Measurements from ENCODE around the gene TAF8.

GRCh38 chr6:42101186-42101657 lies 50.9 kb downstream of the TAF8 start:
- TF ChIP-seq, protein P1, sequence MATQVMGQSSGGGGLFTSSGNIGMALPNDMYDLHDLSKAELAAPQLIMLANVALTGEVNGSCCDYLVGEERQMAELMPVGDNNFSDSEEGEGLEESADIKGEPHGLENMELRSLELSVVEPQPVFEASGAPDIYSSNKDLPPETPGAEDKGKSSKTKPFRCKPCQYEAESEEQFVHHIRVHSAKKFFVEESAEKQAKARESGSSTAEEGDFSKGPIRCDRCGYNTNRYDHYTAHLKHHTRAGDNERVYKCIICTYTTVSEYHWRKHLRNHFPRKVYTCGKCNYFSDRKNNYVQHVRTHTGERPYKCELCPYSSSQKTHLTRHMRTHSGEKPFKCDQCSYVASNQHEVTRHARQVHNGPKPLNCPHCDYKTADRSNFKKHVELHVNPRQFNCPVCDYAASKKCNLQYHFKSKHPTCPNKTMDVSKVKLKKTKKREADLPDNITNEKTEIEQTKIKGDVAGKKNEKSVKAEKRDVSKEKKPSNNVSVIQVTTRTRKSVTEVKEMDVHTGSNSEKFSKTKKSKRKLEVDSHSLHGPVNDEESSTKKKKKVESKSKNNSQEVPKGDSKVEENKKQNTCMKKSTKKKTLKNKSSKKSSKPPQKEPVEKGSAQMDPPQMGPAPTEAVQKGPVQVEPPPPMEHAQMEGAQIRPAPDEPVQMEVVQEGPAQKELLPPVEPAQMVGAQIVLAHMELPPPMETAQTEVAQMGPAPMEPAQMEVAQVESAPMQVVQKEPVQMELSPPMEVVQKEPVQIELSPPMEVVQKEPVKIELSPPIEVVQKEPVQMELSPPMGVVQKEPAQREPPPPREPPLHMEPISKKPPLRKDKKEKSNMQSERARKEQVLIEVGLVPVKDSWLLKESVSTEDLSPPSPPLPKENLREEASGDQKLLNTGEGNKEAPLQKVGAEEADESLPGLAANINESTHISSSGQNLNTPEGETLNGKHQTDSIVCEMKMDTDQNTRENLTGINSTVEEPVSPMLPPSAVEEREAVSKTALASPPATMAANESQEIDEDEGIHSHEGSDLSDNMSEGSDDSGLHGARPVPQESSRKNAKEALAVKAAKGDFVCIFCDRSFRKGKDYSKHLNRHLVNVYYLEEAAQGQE (IDR thresholded peaks at IDR 0.05; ENCODE audit: insufficient replicate concordance, low read depth), result no peak
- TF ChIP-seq, protein P2, sequence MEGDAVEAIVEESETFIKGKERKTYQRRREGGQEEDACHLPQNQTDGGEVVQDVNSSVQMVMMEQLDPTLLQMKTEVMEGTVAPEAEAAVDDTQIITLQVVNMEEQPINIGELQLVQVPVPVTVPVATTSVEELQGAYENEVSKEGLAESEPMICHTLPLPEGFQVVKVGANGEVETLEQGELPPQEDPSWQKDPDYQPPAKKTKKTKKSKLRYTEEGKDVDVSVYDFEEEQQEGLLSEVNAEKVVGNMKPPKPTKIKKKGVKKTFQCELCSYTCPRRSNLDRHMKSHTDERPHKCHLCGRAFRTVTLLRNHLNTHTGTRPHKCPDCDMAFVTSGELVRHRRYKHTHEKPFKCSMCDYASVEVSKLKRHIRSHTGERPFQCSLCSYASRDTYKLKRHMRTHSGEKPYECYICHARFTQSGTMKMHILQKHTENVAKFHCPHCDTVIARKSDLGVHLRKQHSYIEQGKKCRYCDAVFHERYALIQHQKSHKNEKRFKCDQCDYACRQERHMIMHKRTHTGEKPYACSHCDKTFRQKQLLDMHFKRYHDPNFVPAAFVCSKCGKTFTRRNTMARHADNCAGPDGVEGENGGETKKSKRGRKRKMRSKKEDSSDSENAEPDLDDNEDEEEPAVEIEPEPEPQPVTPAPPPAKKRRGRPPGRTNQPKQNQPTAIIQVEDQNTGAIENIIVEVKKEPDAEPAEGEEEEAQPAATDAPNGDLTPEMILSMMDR (IDR thresholded peaks at IDR 0.05; ENCODE audit: insufficient read depth, low read length), result no peak
- TF ChIP-seq POLR2AphosphoS5 (IDR thresholded peaks at IDR 0.05; ENCODE audit: low read depth) (no peak), SPI1 (IDR thresholded peaks at IDR 0.05; ENCODE audit: borderline replicate concordance, low read depth) (no peak)
